Measurements from ENCODE around the gene XAF1. TPM values are rescaled to one million over a fixed set of nuclear protein-coding genes. Genes with fewer than 3 reads are reported as not detected.
"Not testable (repeated sequence)": the region's sequence is repeated elsewhere in the genome, so short reads cannot be mapped to it uniquely, and the experiment has no call there.

The XAF1 gene
- total RNA-seq, 1 donor from 2014 or later, result 13.3 TPM

DNA sequence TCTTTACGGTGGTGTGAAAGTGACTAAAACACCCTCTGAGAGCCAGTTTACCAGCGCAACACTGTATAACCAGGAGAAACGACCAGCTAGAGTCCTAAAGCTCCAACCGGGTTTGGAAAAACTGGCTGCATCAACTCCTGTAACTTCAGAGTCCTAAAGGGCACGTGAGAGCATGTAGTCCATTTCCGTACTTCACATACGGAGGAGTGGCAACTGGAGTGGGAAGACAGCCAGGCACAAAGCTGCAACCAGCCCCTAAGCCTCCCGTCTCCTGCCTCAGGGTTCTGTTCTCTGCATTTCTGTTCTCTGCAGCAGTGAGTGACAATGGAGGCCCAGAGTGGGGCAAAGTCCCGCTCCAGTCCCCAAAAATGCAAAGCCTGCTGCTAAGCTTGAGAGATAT lies 56.4 kb downstream of the XAF1 start:
- DNase-seq, result no peak

GRCh38 chr17:6815775-6816174 lies 59.9 kb downstream of the XAF1 start:
- no peak for DNase-seq

DNA sequence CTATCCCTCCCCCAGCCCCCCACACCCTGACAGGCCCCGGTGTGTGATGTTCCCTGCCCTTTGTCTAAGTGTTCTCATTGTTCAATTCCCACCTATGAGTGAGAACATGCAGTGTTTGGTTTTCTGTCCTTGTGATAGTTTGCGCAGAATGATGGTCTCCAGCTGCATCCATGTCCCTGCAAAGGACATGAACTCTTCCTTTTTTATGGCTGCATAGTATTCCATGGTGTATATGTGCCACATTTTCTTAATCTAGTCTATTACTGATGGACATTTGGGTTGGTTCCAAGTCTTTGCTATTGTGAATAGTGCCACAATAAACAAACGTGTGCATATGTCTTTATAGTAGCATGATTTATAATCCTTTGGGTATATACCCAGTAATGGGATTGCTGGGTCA lies 60.5 kb downstream of the XAF1 start:
- DNase-seq, result not testable (repeated sequence)

DNA sequence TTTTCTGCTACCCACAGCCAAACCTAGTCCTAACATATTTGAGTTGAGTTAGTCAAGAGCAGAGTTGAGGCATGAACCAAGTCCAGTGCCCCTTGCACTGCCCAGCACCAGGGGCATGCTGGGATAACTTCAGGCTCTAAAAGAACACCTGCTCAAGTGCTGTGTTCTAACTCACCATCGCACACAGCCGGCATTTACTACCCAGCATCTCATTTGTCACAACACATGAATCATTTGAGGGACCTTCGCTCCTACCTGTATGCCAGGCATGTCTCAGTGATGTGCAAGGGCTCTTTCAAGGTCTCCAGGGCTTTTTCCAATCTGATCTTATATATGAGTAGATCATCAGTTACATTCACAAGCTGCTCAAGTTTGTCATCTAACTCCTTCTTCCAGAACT lies 63.1 kb downstream of the XAF1 start:
- no peak for DNase-seq

DNA sequence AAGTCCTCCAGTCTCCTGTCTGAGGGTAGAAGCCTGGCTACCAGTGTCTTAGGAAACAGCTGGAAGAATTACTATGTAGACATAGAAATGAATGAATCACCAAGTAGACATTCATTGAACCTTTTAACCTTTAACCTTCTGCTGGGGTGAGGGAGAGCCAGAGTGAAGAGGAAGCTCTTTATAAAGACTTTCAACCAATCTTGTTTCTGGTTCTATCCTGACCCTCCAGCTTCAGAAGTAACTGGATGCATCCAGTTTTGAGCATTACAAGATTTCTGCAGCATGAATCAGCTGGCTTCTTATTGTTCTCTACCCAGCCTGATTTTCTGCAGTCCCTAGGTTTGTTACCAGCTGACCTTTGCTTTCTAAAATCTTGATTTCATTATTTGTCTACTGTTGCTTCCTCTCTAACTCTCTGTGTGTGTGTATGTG lies 67.2 kb downstream of the XAF1 start:
- peak; percentile 65 for DNase-seq

Other genes starting within 250 kb of the XAF1 start
- 0.23 and 0.34 TPM in 2 replicates for gene PITPNM3, start 199.5 kb upstream of the XAF1 start, total RNA-seq
- gene KIAA0753, start 115.3 kb upstream of the XAF1 start, total RNA-seq, result 8.9 and 11.7 TPM in 2 replicates
- 56.7 and 166 TPM in 2 replicates for gene TXNDC17, start 115.0 kb upstream of the XAF1 start, total RNA-seq
- gene MED31, start 104.4 kb upstream of the XAF1 start, total RNA-seq, result 7.0 and 8.5 TPM in 2 replicates
- gene C17orf100, start 104.3 kb upstream of the XAF1 start, total RNA-seq, result 0.42 and 0.85 TPM in 2 replicates
- gene SLC13A5, start 42.7 kb upstream of the XAF1 start, total RNA-seq, result not detected in 2 replicates
- 3.7 and 4.3 TPM in 2 replicates for gene FBXO39, start 20.2 kb downstream of the XAF1 start, total RNA-seq
- not detected in 2 replicates for gene TEKT1, start 75.7 kb downstream of the XAF1 start, total RNA-seq
- not detected in 2 replicates for gene ALOX12, start 240.0 kb downstream of the XAF1 start, total RNA-seq

All from dermis blood vessel endothelial cell (primary cell).